OCI-LY7 (cell line): ENCODE results near the gene ANLN.

ENCODE experiments used
- CTCF ChIP-seq: fragments of 200-600 bp; sonication (generic); conservative IDR thresholded peaks from 2 replicates; pipeline ENCODE4 v1.5.1; 2014; ENCODE audit warnings: mild to moderate bottlenecking, antibody characterized with exemption, low read length, moderate library complexity, mixed read lengths
- EZH2phosphoT487 ChIP-seq: fragments of 200-600 bp; sonication (generic); IDR thresholded peaks from 2 replicates; pipeline ENCODE4 v1.6.1; 2018; ENCODE audit warnings: low read depth, borderline replicate concordance, mild to moderate bottlenecking, mixed run types, antibody characterized with exemption, low read length, moderate library complexity, mixed read lengths

- TF ChIP-seq CTCF (no peak), EZH2phosphoT487 (no peak)
Observed at GRCh38 chr7:36407636-36408550, 18.2 kb downstream of the ANLN start.
